Activated CD4-positive, CD25-positive, alpha-beta regulatory T cell treated with anti-CD3 and anti-CD28 coated beads, Interleukin-2, amount 50 U/mL, for 24 hours (primary cell): ENCODE data around the gene MINPP1.
"Not testable (repeated sequence)": the region's sequence is repeated elsewhere in the genome, so short reads cannot be mapped to it uniquely, and the experiment has no call there.

ENCODE experiments used
- ATAC-seq, 2 donors: fragments of 150-1000 bp; cut with Tn5 transposase; one replicate each; pipeline ENCODE4 v1.10.0; 2021; ENCODE audit warnings: mild to moderate bottlenecking in 1 of 2, moderate library complexity in 1 of 2

The MINPP1 gene

GRCh38 chr10:87504640-87505365, at the start of gene MINPP1:
TSS of gene MINPP1 (plus strand) at chr10:87504893. CDS start at chr10:87504916, 23 bp downstream.
- ATAC-seq: peak; percentile 83 to 86

GRCh38 chr10:87456586-87457220, 48.0 kb upstream of the MINPP1 start:
- peak in 1 of 2 donors; percentile 62 for ATAC-seq

- peak in 1 of 2 donors; percentile 28 for ATAC-seq
Observed at GRCh38 chr10:87461751-87462150, 42.9 kb upstream of the MINPP1 start.

- not testable (repeated sequence) for ATAC-seq
Observed at GRCh38 chr10:87466849-87467248, 37.8 kb upstream of the MINPP1 start.

GRCh38 chr10:87488733-87489132, 16.0 kb upstream of the MINPP1 start:
- peak in 1 of 2 donors; percentile 45 for ATAC-seq

GRCh38 chr10:87490285-87490684, 14.4 kb upstream of the MINPP1 start:
- ATAC-seq: not testable (repeated sequence)

- ATAC-seq: not testable (repeated sequence)
Observed at GRCh38 chr10:87492450-87492849, 12.2 kb upstream of the MINPP1 start.

GRCh38 chr10:87495446-87495845, 9.2 kb upstream of the MINPP1 start:
- not testable (repeated sequence) for ATAC-seq

- not testable (repeated sequence) for ATAC-seq
Observed at GRCh38 chr10:87497386-87497785, 7.3 kb upstream of the MINPP1 start.

- not testable (repeated sequence) for ATAC-seq
Observed at GRCh38 chr10:87498106-87498789, 6.4 kb upstream of the MINPP1 start.

- ATAC-seq: no peak
Observed at GRCh38 chr10:87500646-87501048, 4.0 kb upstream of the MINPP1 start.

- ATAC-seq: no peak
Observed at GRCh38 chr10:87503401-87503800, 1.3 kb upstream of the MINPP1 start.

GRCh38 chr10:87503886-87504285, 807 bp upstream of the MINPP1 start:
- ATAC-seq: no peak

- ATAC-seq: no peak
Observed at GRCh38 chr10:87504307-87504639, 420 bp upstream of the MINPP1 start.

GRCh38 chr10:87505366-87506111, 846 bp downstream of the MINPP1 start:
- ATAC-seq: peak; percentile 34 to 48

- no peak for ATAC-seq
Observed at GRCh38 chr10:87506956-87507355, 2.3 kb downstream of the MINPP1 start.

- no peak for ATAC-seq
Observed at GRCh38 chr10:87507879-87508483, 3.3 kb downstream of the MINPP1 start.

GRCh38 chr10:87508837-87509236, 4.1 kb downstream of the MINPP1 start:
- no peak for ATAC-seq

- ATAC-seq: no peak
Observed at GRCh38 chr10:87510025-87510424, 5.3 kb downstream of the MINPP1 start.

GRCh38 chr10:87511526-87511925, 6.8 kb downstream of the MINPP1 start:
- no peak for ATAC-seq

GRCh38 chr10:87518937-87519336, 14.2 kb downstream of the MINPP1 start:
- no peak for ATAC-seq

GRCh38 chr10:87519582-87519981, 14.9 kb downstream of the MINPP1 start:
- ATAC-seq: no peak

- no peak for ATAC-seq
Observed at GRCh38 chr10:87523731-87524130, 19.0 kb downstream of the MINPP1 start.
